ENCODE results near the gene SLC39A12.

SLC39A12 gene

GRCh38 chr10:18082381-18082780 lies 130.7 kb downstream of the SLC39A12 start:
- TF ChIP-seq, protein P1, sequence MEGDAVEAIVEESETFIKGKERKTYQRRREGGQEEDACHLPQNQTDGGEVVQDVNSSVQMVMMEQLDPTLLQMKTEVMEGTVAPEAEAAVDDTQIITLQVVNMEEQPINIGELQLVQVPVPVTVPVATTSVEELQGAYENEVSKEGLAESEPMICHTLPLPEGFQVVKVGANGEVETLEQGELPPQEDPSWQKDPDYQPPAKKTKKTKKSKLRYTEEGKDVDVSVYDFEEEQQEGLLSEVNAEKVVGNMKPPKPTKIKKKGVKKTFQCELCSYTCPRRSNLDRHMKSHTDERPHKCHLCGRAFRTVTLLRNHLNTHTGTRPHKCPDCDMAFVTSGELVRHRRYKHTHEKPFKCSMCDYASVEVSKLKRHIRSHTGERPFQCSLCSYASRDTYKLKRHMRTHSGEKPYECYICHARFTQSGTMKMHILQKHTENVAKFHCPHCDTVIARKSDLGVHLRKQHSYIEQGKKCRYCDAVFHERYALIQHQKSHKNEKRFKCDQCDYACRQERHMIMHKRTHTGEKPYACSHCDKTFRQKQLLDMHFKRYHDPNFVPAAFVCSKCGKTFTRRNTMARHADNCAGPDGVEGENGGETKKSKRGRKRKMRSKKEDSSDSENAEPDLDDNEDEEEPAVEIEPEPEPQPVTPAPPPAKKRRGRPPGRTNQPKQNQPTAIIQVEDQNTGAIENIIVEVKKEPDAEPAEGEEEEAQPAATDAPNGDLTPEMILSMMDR (IDR thresholded peaks at IDR 0.05; ENCODE audit: extremely low read depth, missing control alignments): no peak
- DNase-seq (ENCODE audit: low spot score): no peak

GRCh38 chr10:18085855-18086254 lies 134.1 kb downstream of the SLC39A12 start:
- TF ChIP-seq, protein P1 (IDR thresholded peaks at IDR 0.05; ENCODE audit: extremely low read depth, missing control alignments): no peak
- no peak for DNase-seq (ENCODE audit: low spot score)

DNA sequence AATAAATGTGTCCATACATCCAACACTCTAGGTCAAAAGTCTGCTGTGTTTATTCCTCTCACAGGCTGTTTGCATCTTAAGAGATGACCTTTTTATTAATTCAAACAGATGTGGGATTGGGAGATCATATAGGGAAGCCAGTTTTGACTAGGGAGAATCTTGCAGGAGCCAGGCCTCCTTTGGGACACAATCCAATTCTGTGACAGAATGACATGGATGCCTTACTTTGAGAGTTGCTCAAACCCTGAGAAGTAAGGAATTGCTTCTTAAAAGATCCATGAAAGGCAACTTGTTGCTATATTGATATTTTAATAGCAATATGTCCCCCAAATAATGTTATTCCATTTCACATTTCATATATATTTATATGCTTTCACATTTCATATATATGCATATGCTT lies 135.0 kb downstream of the SLC39A12 start:
- TF ChIP-seq, protein P1 (IDR thresholded peaks at IDR 0.05; ENCODE audit: extremely low read depth, missing control alignments): no peak
- no peak for DNase-seq (ENCODE audit: low spot score)

DNA sequence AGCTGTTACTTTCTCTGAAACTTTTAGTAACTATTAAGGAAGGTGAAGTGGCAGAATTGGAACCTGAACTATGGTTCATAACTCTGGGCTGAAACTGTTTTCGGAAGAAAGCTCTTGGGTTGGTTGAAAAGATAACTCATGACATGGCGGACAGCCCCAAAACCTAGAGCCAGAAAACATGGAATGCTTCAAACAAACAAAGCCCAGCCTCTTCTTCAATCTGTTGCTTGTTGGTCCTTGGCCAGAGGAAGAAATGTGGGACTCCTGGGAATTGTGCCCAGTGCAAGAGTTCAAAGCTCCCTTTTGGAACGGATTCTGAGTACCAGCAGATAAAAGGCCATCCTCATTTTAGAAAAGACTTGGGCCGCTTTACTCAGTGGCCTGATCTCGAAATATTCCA lies 135.6 kb downstream of the SLC39A12 start:
- TF ChIP-seq, protein P1 (IDR thresholded peaks at IDR 0.05; ENCODE audit: extremely low read depth, missing control alignments): no peak
- no peak for DNase-seq (ENCODE audit: low spot score)
